Thyroid gland (tissue), 4 donors: ENCODE measurements around the gene IFNA6.

Source experiments
- CTCF ChIP-seq, 6 experiments: fragments of 200-600 bp in 3 of 6; fragments of 450-650 bp in 3 of 6; sonication (generic) in 3 of 6; IDR thresholded peaks; one replicate each; pipeline ENCODE4 v1.5.1; 2016 to 2019; ENCODE audit warnings: antibody characterized with exemption in 6 of 6, mild to moderate bottlenecking in 2 of 6, inconsistent platforms in 1 of 6, moderate library complexity in 1 of 6
- POLR2A ChIP-seq, 2 donors: fragments of 450-650 bp; IDR thresholded peaks; one replicate each; pipeline ENCODE4 v1.6.1; 2017; ENCODE audit warnings: antibody characterized with exemption in 2 of 2, mild to moderate bottlenecking in 2 of 2, moderate library complexity in 1 of 2

- no peak for TF ChIP-seq CTCF (IDR thresholded peaks at IDR 0.05)
- no peak for TF ChIP-seq POLR2A (IDR thresholded peaks at IDR 0.05)
Observed at GRCh38 chr9:21383627-21384026, 32.9 kb upstream of the IFNA6 start.
